ENCODE data around the gene RBM23.
A peak's percentile ranks its signal among the peaks of the same experiment; 100 is the strongest.

RBM23 gene

GRCh38 chr14:22885975-22886374, 33.0 kb downstream of the RBM23 start:
- DNase-seq: no peak

- DNase-seq: no peak
Observed at GRCh38 chr14:22884738-22885523, 34.0 kb downstream of the RBM23 start.

- no peak for DNase-seq
Observed at GRCh38 chr14:22884076-22884737, 34.7 kb downstream of the RBM23 start.

- no peak for DNase-seq
Observed at GRCh38 chr14:22883173-22883976, 35.6 kb downstream of the RBM23 start, which contains the start of gene REM2. REM2 (plus strand) TSS chr14:22883222; CDS start chr14:22883288, 66 bp downstream.

- DNase-seq: peak; percentile 25 to 32
Observed at GRCh38 chr14:22882529-22883172, 36.3 kb downstream of the RBM23 start.

- DNase-seq: no peak
Observed at GRCh38 chr14:22882064-22882463, 36.9 kb downstream of the RBM23 start.

- no peak for DNase-seq
Observed at GRCh38 chr14:22878271-22879246, 40.4 kb downstream of the RBM23 start.

GRCh38 chr14:22877000-22877501, 41.9 kb downstream of the RBM23 start:
- no peak for DNase-seq

- DNase-seq: no peak
Observed at GRCh38 chr14:22875748-22876319, 43.1 kb downstream of the RBM23 start.

GRCh38 chr14:22875003-22875747, 43.8 kb downstream of the RBM23 start:
- DNase-seq: no peak

GRCh38 chr14:22872833-22873520, 46.0 kb downstream of the RBM23 start:
- no peak for DNase-seq

- DNase-seq: peak; percentile 81 to 87
Observed at GRCh38 chr14:22872033-22872832, 46.7 kb downstream of the RBM23 start.

GRCh38 chr14:22871224-22872032, 47.5 kb downstream of the RBM23 start, which contains the start of gene LRP10:
LRP10 (plus strand) TSS chr14:22871740; CDS start chr14:22872304, 564 bp downstream.
- peak; percentile 86 to 89 for DNase-seq

GRCh38 chr14:22870811-22871223, 48.1 kb downstream of the RBM23 start:
- DNase-seq: no peak

GRCh38 chr14:22866874-22867273, 52.1 kb downstream of the RBM23 start:
- no peak for DNase-seq

- peak; percentile 33 to 45 for DNase-seq
Observed at GRCh38 chr14:22865424-22866405, 53.2 kb downstream of the RBM23 start.
